ENCODE measurements around the gene STAT6.
"Not testable (repeated sequence)": the region's sequence is repeated elsewhere in the genome, so short reads cannot be mapped to it uniquely, and the experiment has no call there.

STAT6 gene

GRCh38 chr12:57126061-57126460, 14.9 kb upstream of the STAT6 start:
- DNase-seq: no peak

DNA sequence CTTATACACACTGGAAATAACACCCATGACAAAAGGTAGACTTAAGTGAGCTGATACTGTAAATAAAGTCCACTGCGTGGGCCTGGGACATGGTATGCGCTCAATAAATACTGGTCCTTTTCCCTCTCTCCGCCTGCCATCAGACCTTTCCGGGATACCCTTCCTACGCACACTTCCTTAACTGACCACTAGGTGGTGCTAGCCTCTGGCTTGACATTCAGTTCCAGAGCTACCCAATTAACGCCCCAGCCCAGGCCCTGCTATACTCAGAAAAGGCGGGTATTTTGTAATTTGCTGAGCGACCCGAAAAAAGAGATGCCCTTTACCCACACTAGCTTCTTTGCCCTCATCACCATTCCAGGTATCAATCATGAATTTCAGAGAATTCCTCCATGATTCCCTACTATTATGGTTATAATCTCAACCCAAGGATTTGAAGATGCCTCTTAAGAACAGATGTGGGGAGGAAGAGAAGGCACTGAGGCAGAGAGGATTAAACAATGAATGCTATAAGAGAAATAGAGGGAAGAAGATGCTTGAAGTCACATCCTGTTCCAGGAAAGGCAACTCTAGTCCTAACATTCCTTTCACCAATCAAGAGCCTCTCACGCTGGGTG, 13.2 kb upstream of the STAT6 start:
- peak; percentile 79 for DNase-seq

GRCh38 chr12:57123813-57124212, 12.7 kb upstream of the STAT6 start:
- no peak for DNase-seq

DNA sequence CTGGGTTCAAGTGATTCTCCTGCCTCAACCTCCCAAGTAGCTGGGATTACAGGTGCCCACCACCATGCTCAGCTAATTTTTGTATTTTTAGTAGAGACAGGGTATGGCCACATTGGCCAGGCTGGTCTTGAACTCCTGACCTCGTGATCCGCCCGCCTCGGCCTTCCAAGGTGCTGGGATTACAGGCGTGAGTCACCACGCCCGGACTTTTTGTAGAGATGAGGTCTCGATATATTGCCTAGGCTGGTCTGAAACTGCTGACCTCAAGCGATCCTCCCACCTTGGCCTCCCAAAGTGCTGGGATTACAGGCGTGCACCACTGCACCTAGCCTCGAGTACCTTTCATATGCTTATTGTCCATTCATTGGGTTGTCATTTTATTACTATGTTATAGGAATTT, 9.6 kb upstream of the STAT6 start:
- not testable (repeated sequence) for DNase-seq

GRCh38 chr12:57119294-57120085, 8.3 kb upstream of the STAT6 start:
- no peak for DNase-seq

GRCh38 chr12:57118711-57119271, 7.6 kb upstream of the STAT6 start:
- DNase-seq: no peak

DNA sequence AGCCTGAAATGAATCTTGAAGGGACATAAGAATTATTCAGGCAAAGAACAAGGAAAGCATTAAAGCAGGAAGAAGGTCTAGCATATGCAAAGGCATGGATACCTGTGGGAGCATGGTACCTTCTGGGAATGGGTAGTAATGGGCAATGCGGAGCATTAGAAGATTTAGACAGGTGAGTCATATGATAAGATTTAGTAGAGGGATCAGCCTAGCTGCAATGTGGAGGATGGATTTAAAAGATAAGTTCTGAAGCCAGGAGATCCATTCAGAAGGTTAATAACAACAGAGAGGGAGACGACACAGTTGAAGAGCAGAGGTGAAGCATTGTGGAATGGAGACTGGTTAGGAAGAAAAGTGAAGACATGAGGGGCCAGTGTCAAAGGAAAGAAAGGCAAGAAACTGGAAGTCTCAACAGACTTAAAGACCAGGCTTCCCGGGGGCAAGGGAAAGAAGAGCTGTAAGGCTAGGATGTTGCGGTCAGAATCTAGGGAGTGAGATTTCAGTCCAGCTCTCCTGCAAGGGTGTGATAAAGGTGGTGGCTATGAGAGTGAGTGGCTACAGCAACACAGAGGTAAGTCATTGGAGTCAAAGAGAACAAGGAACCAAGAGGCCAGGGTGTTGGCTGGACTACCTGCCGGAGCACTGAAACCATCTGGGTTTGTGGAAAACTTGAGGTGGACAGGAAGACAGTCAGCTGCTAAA, 5.6 kb upstream of the STAT6 start:
- DNase-seq: no peak

DNA sequence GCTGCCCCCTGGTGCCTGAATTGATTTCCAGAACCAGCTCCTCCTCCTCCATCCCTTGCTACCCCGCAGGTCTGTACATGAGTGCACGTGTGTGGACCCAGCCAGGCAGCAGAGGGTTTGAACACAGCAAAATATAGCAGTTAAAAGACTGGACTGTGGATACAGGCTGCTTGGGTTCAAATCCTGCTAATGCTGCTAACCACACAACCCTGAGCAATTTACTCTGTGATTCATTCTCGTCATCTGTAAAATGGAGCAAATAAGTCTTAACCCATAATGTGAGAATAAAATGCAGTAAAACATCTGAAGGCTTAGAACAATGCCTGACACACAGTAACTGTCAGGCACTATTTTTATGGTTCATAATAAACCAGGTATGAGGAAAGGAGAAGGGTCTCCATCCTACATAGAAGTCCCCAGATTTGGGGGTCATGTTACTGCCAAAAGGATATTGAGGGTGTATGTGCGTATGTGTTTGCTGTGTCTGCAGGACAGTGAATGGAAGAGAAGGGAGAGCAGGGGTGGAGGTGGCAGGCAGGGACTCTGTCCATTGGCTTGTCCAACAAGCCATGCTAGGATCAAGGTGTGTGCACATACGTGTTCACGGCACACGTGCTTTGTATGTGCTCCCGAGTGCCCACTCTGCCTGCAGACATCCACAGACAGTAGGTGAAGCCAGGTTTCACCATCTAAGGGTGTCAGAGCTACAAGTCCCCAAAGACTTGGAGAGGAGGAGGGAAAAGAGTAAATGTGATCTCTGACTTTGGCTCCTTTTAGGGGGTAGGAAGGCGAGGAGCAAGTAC, 1.5 kb upstream of the STAT6 start:
- no peak for DNase-seq

- DNase-seq: peak; percentile 55
These were observed 795 bp downstream of the STAT6 start for GRCh38 chr12:57110104-57111030.

DNA sequence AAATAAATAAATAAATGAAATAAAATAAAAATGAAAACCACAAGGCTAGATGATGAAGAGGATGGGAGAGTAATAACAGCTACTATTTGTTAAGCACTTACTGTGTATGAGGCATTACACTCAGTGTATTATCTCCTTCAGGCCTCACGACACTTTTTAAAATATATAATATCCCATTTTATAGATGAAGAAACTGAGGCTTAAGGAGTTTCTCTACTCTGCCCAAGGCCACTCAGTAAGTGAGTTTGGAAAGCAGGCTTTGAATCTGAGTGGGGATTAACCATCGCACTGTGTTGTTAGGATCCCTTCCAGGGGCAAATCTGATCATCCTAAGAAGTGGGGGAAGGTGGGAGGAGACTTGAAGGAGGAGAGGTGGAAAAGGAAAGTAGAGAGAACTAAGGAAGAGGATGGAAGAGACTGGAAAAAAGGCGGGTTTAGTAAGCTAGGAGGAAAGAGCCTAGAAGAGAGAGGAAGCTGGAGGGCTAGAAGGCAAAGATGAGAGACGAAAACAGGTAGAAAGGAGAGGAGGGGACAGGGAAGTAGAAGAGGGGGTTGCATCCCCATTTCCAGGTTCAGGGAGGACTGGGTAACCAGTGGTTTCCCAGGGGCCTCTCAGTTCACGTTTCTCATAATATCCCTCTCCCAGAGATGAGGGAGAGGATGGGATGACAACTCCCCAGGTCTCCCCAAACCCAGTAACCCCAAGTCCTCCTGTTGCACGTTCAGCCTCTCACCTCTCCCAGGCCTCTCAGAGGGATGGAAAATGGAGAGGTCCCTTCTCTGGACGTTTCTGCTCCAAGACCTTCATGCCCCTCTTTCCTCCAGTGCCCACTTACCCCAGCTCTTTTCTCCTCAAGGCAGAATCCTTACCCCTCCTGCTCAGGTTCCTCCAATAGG, 1.7 kb downstream of the STAT6 start:
- DNase-seq: no peak

DNA sequence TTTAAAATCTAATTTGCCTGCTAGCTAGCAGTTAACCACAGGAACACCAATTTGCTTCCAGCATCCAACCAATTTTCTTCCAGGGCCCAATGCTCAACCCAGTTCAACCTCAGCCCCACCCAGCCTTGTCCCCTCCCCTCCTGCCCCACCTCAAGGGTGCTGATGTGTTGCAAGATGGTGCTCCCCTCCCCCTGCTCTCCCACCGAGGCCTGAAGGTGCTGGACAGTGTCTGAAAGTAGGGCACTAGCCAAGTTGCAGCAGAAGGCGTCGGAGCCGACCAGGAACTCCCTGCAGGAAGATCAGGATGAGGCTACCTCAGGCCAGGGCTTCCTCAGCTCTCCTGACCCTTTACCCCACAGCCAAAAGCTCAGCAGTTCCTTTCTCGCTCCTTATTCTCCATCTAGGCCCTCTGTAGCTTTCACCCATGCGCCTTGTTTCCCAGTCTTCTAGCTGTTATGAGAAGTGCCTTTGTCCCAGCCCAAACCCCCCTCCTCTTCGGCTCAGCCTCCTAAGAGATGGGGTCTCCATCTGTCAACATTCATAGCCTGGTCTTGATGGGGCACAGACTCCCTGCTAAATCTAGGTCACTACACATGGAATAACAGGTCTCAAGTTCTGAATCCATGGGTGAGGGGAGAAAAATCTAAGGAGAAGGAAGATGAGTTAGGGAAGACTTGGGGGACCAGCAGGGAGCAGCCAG, 3.6 kb downstream of the STAT6 start:
- no peak for DNase-seq

DNA sequence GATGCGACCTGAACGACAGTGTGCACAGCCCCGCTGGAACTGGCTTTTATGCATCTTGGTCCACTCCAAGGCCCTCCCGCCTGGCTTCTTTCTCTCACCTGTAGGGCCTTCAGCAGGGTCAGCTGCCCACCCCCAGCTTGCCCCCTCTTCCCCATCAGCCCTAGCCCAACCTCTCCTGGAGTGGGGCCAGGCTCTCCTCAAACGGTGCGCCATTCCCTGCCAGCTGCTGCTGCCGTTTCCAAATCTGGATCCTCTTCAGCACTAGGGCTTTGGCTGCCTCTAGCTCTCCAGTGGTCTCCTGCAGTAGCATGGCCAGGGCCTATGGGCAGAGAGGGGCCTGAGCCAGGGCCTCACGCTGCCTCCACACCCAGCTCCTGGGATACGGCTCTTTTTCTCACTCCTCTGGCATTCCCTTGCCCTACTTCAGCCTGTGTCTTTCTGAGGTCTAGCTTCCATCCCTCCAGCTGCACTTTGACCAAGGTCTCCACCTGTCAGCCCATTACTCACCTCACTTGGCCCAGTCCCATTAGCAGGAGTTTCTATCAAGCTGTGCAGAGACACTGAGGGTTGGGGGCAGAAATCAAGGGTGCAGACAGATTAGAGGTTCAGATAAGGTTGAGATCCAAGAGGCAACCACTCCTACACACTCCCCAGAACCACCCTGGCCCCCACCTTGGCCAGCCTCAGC, 5.0 kb downstream of the STAT6 start:
- DNase-seq: no peak

DNA sequence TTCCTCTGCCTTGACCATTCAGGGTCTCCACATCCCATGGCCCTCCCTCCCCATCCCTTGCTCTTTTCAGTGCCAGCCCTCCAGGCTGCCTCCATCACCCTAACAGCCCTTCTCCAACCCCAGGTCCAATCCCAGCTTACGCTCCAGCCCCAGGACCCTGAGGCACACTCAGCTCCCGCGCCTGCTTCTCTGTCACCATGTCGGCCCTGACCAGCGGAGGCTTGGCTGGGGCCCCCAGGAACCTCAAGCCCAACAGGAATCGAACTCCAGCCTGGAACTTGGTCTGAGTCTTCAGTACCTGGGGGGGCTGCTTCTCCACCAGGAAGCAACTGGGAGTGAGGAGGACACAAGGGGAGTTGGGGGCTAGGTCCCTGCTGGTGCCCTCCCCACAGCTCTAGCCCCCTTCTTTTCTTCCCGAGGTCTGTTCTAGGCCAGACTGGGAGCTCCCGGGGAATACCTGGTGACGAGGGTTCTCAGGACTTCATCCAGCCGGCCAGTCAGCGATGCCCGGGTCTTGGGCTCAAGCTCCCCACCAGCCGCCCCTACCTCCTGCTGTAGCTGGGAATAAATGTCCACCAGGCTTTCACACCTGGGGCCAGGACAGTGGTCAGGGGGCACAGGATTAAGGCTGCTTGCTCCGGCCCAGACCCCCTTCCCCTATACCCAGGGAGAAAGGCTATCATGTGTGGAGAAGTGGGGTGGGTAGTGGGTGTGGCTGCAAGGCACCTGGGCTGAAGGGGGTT, 6.0 kb downstream of the STAT6 start:
- no peak for DNase-seq

GRCh38 chr12:57104292-57104910, 6.8 kb downstream of the STAT6 start:
- no peak for DNase-seq

DNA sequence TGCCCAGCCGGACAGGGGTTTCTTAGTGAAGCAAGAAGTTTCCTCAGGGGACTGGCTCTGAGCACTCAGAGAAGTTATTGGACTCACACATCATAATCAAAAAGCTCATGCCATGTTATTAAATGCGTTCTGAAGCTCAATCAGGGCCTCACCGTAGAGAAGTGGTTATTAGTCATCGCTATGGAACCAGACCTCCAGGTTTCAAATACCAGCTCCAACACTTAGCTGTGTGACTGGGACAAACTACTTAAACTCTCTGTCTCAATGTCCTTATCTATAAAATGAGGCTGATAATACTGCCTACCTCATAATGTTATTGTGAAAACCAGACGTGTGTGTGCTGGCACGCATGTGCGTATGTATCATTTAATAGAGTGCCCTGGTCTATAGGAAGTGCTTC, 7.3 kb downstream of the STAT6 start:
- DNase-seq: no peak

DNA sequence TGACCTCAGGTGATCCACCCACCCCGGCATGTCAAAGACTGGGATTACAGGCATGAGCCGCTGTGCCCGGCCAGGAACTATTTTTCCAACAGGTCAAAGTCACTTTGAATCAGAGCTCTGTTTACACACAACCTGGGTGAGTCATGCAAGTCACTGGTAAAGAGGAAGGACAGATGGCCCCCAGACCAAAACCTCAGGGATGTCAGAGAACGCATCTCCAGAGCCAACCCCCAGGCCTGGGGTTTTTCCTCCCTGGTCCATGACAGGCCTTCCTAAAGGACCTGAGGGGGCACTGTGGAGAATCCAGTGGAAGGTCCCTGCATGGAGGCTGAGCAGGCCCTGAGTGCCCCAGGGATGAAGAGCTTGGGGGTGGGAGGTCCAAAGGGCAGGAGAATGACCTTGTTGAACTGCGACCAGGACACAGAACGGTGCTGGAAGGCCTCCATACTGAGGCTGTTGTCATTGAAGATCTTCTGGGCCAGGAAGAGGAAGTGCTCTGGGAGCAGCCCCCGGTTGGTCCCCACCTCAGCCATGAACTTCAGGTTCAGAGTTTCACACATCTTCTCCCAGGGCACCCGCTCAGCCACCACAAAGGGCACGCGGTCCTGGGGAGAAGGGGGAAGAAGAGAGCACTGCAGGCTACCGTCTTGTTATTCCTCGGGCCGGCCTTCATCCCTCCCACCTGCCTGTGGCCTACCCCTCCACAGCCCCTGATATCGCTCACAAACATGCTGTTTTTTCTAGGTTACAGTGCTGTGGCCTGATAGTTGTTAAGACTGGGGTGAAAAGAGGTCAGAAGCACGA, 9.1 kb downstream of the STAT6 start:
- no peak for DNase-seq

GRCh38 chr12:57099766-57100165, 11.4 kb downstream of the STAT6 start:
- no peak for DNase-seq
